HG02571 (cell line): ENCODE results near the gene D2HGDH.
"Not testable (repeated sequence)": the region's sequence is repeated elsewhere in the genome, so short reads cannot be mapped to it uniquely, and the experiment has no call there.

Experiments used
- ATAC-seq: cut with Tn5 transposase; IDR thresholded peaks from one replicate; pipeline ENCODE4 v1.9.1; 2021; ENCODE audit warnings: mild to moderate bottlenecking, moderate library complexity; ENCODE audit not compliant: unreplicated experiment

D2HGDH gene

DNA sequence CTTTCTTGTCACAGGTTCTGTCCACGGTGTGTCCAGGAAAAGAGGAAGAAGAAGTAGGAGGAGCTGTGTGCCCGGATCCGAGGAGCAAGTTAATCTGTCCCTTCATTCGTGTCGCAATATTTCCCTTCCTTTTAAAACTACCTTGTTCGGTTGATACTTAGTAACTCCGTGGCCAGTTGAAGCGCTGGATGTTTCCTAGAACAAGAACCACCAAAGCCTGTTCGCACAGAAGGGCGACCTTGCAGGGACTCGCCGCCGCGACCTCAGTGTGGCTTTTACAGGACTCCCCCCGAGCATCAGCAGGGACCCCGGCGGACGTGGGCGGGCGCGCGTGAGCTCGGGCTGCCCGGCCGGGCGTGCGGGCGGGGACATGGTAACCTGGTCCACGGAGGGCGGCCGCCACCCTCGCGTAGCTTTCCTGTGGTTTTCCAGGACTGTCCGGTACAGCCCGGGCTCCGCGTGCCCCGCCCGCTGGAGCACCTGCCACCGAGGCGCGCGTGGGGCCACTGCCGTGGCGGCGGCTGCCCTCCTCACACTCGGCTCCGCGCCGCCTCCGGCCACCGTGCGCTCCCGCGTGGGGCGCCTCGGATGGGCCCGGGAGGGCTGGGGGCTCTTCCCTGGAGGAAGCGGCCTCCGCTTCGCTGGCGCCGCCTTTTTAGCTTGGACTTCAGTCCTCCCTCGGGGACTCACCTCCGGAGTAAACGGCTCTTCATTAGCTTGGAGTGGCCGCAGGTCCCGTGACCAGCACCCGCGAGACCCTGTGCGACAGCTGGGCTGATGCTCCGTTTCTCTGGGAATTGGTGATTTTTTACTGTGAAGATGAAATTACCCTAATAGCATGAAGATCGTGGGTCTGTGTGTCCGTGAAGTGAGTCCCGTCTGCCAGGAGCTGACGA lies 9.2 kb upstream of the D2HGDH start:
- no peak for ATAC-seq

- ATAC-seq: no peak
These were observed 8.0 kb upstream of the D2HGDH start for GRCh38 chr2:241726459-241726858.

- no peak for ATAC-seq
These were observed 6.4 kb upstream of the D2HGDH start for GRCh38 chr2:241728000-241728399.

DNA sequence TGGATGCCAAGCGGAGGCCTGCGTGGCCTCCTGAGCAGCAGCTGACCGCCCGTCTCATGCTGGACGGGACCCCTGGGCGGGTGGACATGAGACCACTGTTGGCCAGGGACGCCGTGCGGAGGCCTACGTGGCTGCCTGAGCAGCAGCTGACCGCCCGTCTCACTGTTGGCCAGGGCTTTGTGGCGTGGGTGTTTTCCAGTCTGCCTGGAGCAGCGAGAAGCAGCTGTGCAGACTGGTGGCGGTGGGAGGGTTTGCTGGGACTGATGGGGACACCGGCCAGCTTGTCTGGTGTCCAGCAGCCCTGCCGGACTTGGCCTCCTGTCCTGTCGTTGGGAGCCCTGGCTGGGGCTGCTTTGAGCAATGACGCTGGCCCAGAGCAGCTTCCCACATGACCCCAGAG lies 5.8 kb upstream of the D2HGDH start:
- no peak for ATAC-seq

DNA sequence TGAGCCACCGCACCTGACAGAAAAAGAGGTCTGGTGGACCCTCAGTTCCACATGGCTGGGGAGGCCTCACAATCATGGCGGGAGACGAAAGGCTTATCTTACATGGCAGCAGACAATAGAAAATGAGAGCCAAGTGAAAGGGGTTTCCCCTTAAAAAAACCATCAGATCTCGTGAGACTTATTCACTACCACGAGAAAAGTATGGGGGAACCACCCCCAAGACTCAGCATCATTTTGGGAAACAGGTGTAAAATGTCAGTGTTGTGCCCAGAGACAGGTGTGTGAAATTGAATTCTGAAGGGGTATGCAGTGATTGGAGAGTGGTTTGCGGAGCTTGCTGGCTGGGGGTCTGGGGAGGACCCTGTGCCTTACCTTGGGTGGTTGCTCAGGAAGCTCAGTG lies 4.6 kb upstream of the D2HGDH start:
- ATAC-seq: no peak

- ATAC-seq: no peak
These were observed 3.6 kb upstream of the D2HGDH start for GRCh38 chr2:241730671-241731293.

DNA sequence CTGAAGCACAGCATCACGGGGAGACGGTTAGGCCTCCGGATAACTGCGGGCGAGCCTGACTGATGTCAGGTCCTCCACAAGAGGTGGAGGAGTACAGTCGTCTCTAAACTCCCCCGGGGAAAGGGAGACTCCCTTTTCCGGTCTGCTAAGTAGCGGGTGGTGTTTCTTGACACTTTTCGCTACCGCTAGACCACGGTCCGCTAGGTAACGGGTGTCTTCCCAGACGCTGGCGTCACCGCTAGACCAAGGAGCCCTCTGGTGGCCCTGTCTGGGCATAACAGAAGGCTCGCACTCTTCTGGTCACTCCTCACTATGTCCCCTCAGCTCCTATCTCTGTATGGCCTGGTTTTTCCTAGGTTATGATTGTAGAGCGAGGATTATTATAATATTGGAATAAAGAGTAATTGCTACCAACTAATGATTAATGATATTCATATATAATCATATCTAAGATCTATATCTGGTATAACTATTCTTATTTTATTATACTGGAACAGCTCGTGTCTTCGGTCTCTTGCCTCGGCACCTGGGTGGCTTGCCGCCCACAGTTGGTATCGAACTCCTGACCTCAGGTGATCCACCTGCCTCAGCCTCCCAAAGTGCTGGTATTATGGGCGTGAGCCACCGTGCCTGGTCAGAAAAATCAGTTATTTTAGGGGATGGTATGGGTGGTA lies 1.8 kb upstream of the D2HGDH start:
- not testable (repeated sequence) for ATAC-seq

DNA sequence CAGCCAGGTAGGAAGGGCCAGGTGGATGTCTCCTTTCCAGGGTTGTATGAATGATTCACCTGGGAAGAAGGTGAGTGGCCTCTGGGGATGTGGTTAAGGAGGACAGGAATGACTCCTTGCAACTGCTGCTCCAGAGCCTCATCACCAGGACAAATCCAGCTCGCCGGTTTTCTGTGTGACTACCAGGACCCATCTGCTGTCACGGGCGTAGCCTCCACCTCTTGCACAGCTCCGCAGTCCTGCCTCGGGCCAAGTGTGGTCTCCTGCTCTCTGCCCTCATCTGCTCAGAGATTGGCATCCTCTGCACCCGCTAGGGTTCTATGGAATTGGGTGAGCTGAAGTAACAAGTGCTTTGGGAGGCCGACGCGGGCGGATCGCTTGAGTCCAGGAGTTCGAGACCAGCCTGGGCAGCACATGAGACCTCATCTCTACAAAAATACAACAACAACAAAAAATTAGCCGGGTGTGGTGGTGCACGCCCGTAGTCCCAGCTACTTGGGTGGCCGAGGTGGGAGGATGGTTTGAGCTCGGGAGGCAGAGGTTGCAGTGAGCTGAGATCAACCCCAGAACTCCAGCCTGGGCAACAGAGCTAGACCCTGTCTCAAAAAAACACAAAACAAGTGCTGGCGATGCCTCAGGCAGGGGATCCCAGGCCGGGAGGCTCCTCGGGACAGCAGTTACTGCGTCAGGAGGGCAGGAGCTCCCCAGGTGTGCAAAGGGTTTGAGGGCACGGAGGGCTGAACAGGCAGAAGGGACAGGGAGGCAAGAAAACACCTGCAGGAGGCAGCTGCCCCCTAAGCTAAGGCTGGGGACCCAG lies 831 bp upstream of the D2HGDH start:
- ATAC-seq: no peak

GRCh38 chr2:241734208-241734466 lies 293 bp upstream of the D2HGDH start:
- peak; percentile 10 for ATAC-seq

DNA sequence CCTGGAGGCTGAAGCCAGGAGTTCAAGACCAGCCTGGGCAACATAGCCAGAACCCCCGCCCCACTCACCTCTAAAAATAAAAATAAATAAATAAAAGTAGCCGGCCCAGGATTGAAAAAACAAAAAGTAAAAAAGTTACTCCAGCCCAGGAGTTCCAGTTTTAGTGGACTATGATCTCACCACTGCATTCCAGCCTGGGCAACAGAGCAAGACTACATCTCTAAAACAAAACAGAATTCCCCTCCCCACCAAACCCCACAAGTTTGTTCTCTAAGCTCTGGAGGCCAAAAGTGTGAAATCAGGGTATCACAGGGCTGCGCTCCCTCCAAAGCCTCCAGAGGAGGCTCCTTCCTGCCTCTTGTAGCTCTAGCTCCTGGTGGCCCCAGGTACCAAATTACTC lies 1.7 kb downstream of the D2HGDH start:
- ATAC-seq: no peak

- no peak for ATAC-seq
These were observed 3.7 kb downstream of the D2HGDH start for GRCh38 chr2:241738040-241738686.

GRCh38 chr2:241739177-241739576 lies 4.7 kb downstream of the D2HGDH start:
- ATAC-seq: no peak

GRCh38 chr2:241739651-241740050 lies 5.2 kb downstream of the D2HGDH start:
- ATAC-seq: no peak

- no peak for ATAC-seq
These were observed 6.6 kb downstream of the D2HGDH start for GRCh38 chr2:241741016-241741415.

- no peak for ATAC-seq
These were observed 8.0 kb downstream of the D2HGDH start for GRCh38 chr2:241742320-241742939.

GRCh38 chr2:241743008-241743407 lies 8.6 kb downstream of the D2HGDH start:
- ATAC-seq: not testable (repeated sequence)

- ATAC-seq: no peak
These were observed 9.2 kb downstream of the D2HGDH start for GRCh38 chr2:241743620-241744019.

DNA sequence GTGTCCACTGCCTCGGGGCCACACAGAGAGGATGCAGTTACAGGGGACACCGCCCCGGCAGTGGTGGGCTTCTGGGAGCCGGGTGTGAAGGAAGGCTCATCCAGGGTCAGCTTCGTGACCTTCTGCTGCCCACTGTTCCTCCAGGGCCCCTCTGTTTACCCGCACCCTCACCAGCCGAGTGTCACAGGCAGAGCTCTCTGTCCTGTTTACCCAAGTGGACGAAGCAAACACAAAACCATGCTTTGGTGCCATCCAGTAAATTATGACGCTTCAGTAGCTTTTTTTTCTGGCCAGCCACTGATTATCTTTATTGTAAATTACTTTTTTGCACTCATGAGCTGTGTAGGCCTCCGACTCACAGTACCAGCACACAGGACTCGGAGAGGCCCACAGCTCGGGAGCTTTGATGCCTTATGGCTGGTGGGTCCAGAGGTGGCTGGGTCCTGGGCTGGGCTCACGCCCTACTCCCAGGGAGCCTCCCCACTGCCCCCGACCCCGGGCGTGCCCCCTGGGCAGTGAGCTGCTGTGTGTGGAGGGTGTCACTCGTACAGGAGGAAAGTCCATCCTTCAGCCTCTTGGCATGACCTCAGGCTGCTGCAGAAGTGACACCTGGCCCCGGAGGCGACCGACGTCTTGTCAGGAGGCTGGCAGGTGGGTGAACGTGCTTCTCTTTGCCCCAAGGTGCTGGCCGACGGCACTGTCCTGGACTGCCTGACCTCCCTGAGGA lies 9.8 kb downstream of the D2HGDH start:
- no peak for ATAC-seq

DNA sequence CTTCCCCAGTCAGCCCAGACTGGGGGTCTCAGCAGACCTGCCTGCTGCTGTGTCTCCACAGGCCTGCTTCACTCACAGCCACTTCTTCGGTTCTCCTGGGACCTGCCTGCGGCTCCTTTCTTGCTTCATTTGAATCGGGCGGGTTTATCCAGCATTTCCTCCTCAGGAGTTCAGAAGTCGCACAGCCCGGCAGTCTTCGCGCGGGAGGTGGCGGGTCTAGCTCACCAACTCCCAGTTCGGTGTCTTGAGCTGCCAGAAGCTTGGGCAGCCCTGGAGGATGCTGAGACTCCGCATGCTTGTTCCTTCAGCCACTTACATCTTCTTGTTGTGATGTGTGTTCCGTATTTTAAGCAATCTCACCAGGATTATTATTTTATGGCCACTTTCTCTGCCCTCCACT lies 10.8 kb downstream of the D2HGDH start:
- ATAC-seq: no peak

DNA sequence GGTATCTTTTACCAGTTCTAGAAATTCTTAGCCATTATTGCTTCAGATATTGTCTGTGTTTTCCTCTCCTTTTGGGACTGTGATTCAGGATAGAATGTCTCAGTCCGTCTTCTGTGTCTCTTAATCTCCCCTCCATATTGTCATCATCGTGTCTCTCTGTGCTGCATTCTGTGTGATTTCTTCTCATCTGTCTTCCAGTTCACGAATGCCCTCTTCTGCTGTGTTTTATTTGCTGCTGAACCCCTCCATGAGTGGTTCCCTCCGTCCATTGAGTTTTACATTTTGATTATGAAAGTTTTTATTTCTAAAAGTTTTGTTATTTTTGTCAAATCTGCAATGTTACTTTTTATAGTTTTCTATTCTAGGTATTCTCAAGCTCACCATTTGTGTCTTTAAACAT lies 11.7 kb downstream of the D2HGDH start:
- no peak for ATAC-seq
